ENCODE measurements around the gene WASF2. TPM values are rescaled to one million over a fixed set of nuclear protein-coding genes. Genes with fewer than 3 reads are reported as not detected.

WASF2 gene
- total and polyA plus RNA-seq, 2 experiments from 2014 or later: 32.7 to 53.4 TPM

DNA sequence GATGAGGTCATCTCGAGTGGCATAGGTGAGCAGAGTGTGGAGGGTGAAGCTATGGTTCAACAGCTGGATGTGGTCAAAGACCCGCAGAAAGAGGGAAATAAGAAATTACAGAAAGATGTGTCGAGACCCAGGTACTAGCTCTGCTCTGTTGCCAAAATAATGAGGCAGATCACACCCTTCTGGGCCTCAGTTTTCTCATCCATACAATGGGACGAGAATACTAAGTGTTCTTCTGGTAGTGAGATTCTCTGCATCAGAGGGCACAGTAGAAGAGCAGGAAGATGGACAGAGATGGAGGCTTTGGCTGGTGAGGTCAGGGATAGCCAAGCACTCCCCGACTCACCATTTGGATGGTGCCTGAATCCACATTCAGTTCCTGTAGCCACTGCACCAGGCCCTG is 134.3 kb downstream of the WASF2 start:
- Histone ChIP-seq H3K4me1 (ENCODE audit: low read depth) (peaks cover 4% of the 10 kb centered on the region), H3K27ac (no peak overlapping the region), H3K4me3 (no peak overlapping the region), H3K9me3 (ENCODE audit: low read depth) (no peaks in the 10 kb centered on the region), H3K27me3 (peaks cover 24% of the 10 kb centered on the region), H3K36me3 (no peaks in the 10 kb centered on the region)
- TF ChIP-seq, protein P1, sequence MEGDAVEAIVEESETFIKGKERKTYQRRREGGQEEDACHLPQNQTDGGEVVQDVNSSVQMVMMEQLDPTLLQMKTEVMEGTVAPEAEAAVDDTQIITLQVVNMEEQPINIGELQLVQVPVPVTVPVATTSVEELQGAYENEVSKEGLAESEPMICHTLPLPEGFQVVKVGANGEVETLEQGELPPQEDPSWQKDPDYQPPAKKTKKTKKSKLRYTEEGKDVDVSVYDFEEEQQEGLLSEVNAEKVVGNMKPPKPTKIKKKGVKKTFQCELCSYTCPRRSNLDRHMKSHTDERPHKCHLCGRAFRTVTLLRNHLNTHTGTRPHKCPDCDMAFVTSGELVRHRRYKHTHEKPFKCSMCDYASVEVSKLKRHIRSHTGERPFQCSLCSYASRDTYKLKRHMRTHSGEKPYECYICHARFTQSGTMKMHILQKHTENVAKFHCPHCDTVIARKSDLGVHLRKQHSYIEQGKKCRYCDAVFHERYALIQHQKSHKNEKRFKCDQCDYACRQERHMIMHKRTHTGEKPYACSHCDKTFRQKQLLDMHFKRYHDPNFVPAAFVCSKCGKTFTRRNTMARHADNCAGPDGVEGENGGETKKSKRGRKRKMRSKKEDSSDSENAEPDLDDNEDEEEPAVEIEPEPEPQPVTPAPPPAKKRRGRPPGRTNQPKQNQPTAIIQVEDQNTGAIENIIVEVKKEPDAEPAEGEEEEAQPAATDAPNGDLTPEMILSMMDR (IDR thresholded peaks at IDR 0.05; ENCODE audit: low read depth, low read length): no peak
- DNase-seq (ENCODE audit: low read depth in 1 of 2, low spot score in 1 of 2): no peak

Other genes starting within 250 kb of the WASF2 start
- gene TMEM222, start 168.0 kb downstream of the WASF2 start, total RNA-seq: 32.1 and 39.6 TPM in 2 replicates
- gene TMEM222, start 168.0 kb downstream of the WASF2 start, polyA plus RNA-seq: 55.2 and 60.5 TPM in 2 replicates
- 14.7 and 23.5 TPM in 2 replicates for gene SYTL1, start 148.1 kb downstream of the WASF2 start, total RNA-seq
- 31.8 and 44.1 TPM in 2 replicates for gene SYTL1, start 148.1 kb downstream of the WASF2 start, polyA plus RNA-seq
- gene MAP3K6, start 123.2 kb downstream of the WASF2 start, total RNA-seq: 13.6 and 17.1 TPM in 2 replicates
- gene MAP3K6, start 123.2 kb downstream of the WASF2 start, polyA plus RNA-seq: 12.7 and 17.8 TPM in 2 replicates
- 0.18 and 3.6 TPM in 2 replicates for gene FCN3, start 115.3 kb downstream of the WASF2 start, total RNA-seq
- gene FCN3, start 115.3 kb downstream of the WASF2 start, polyA plus RNA-seq: 0.81 and 2.9 TPM in 2 replicates
- 0.24 TPM in 1 of 2 replicates, not detected in the other for gene CD164L2, start 106.8 kb downstream of the WASF2 start, total RNA-seq
- 0.35 and 0.62 TPM in 2 replicates for gene CD164L2, start 106.8 kb downstream of the WASF2 start, polyA plus RNA-seq
- 1.7 and 1.9 TPM in 2 replicates for gene GPR3, start 97.5 kb downstream of the WASF2 start, total RNA-seq
- gene GPR3, start 97.5 kb downstream of the WASF2 start, polyA plus RNA-seq: 2.8 and 3.1 TPM in 2 replicates
- 31.0 and 58.1 TPM in 2 replicates for gene AHDC1, start 114.0 kb upstream of the WASF2 start, total RNA-seq
- 16.3 and 21.1 TPM in 2 replicates for gene AHDC1, start 114.0 kb upstream of the WASF2 start, polyA plus RNA-seq
- gene FGR, start 145.0 kb upstream of the WASF2 start, total RNA-seq: not detected in 2 replicates
- gene FGR, start 145.0 kb upstream of the WASF2 start, polyA plus RNA-seq: 0.14 and 0.18 TPM in 2 replicates
- 30.4 and 36.5 TPM in 2 replicates for gene IFI6, start 182.0 kb upstream of the WASF2 start, total RNA-seq
- gene IFI6, start 182.0 kb upstream of the WASF2 start, polyA plus RNA-seq: 35.2 and 56.2 TPM in 2 replicates
- gene FAM76A, start 235.8 kb upstream of the WASF2 start, total RNA-seq: 12.6 and 13.4 TPM in 2 replicates
- 3.5 and 6.7 TPM in 2 replicates for gene FAM76A, start 235.8 kb upstream of the WASF2 start, polyA plus RNA-seq